Measurements from ENCODE around the gene CEND1. TPM values are rescaled to one million over a fixed set of nuclear protein-coding genes. Genes with fewer than 3 reads are reported as not detected.

Gene CEND1
- total and polyA plus RNA-seq, 2 of the 13 experiments (the other 11 are each of a cell fraction or from before 2014, with no cell fraction given): not detected

DNA sequence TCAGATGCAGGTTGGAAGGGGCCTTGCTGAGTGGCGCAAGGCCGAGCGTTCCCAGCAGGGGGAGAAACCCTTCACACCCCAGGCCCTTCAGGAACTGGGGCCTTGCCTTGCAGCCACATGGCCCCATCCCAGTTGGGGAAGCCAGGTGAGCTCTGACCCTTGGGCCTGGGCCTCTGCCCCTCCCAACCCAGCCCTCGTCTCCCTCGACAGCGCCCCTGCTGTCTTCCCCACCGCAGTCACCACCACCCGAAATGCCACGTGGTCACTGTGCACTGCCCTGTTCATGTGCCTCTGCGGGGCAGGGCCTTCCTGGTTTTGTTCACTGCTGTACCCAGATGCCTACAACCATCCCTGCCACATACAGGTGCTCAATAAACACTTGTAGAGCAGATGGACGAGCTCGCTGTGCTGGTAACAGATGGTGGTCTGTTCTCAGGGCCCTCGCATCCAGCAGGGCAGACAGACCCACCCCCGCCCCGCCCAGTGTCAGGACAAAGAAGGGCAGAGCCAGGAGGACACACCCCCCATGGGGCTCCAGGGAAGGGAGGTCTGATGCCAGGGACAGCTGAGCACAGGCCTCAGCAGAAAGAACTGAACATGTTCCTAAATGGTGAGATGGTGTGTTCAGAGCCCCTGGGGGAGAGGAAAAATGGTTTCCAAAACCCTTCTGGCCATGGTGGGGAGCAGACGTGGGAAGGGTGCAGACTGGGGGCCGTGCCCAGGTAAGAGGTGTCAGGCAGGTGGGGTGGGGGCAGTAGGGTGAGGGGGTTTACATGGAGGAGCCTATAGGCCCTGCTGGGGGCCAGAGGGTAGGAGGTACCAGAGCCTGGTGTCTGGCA is 48.8 kb upstream of the CEND1 start (continued):
- TF ChIP-seq, protein P1, sequence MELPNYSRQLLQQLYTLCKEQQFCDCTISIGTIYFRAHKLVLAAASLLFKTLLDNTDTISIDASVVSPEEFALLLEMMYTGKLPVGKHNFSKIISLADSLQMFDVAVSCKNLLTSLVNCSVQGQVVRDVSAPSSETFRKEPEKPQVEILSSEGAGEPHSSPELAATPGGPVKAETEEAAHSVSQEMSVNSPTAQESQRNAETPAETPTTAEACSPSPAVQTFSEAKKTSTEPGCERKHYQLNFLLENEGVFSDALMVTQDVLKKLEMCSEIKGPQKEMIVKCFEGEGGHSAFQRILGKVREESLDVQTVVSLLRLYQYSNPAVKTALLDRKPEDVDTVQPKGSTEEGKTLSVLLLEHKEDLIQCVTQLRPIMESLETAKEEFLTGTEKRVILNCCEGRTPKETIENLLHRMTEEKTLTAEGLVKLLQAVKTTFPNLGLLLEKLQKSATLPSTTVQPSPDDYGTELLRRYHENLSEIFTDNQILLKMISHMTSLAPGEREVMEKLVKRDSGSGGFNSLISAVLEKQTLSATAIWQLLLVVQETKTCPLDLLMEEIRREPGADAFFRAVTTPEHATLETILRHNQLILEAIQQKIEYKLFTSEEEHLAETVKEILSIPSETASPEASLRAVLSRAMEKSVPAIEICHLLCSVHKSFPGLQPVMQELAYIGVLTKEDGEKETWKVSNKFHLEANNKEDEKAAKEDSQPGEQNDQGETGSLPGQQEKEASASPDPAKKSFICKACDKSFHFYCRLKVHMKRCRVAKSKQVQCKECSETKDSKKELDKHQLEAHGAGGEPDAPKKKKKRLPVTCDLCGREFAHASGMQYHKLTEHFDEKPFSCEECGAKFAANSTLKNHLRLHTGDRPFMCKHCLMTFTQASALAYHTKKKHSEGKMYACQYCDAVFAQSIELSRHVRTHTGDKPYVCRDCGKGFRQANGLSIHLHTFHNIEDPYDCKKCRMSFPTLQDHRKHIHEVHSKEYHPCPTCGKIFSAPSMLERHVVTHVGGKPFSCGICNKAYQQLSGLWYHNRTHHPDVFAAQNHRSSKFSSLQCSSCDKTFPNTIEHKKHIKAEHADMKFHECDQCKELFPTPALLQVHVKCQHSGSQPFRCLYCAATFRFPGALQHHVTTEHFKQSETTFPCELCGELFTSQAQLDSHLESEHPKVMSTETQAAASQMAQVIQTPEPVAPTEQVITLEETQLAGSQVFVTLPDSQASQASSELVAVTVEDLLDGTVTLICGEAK (IDR thresholded peaks at IDR 0.05): no peak
- TF ChIP-seq, protein P1 (CRISPR knock-in tag; IDR thresholded peaks at IDR 0.05): peak; percentile 66; the same call in 1 of the 2 replicates
- TF ChIP-seq TGIF2 (CRISPR knock-in tag; IDR thresholded peaks at IDR 0.05) (peak; percentile 84; the same call in 1 of the 2 replicates), ZNF724P (CRISPR knock-in tag; IDR thresholded peaks at IDR 0.05; ENCODE audit: borderline replicate concordance) (no peak), ZNF570 (CRISPR knock-in tag; IDR thresholded peaks at IDR 0.05; ENCODE audit: borderline replicate concordance) (0 out of 2 replicates have a peak, but pooled peaks have one; percentile 56), RAD21 (CRISPR knock-in tag; IDR thresholded peaks at IDR 0.05) (peak; percentile 75), KMT2B (CRISPR knock-in tag; IDR thresholded peaks at IDR 0.05) (0 out of 2 replicates have a peak, but pooled peaks have one; percentile 62), MED8 (CRISPR knock-in tag; IDR thresholded peaks at IDR 0.05; ENCODE audit: insufficient replicate concordance) (no peak), ZNF451 (CRISPR knock-in tag; IDR thresholded peaks at IDR 0.05) (0 out of 2 replicates have a peak, but pooled peaks have one; percentile 35)
- TF ChIP-seq, protein P2, sequence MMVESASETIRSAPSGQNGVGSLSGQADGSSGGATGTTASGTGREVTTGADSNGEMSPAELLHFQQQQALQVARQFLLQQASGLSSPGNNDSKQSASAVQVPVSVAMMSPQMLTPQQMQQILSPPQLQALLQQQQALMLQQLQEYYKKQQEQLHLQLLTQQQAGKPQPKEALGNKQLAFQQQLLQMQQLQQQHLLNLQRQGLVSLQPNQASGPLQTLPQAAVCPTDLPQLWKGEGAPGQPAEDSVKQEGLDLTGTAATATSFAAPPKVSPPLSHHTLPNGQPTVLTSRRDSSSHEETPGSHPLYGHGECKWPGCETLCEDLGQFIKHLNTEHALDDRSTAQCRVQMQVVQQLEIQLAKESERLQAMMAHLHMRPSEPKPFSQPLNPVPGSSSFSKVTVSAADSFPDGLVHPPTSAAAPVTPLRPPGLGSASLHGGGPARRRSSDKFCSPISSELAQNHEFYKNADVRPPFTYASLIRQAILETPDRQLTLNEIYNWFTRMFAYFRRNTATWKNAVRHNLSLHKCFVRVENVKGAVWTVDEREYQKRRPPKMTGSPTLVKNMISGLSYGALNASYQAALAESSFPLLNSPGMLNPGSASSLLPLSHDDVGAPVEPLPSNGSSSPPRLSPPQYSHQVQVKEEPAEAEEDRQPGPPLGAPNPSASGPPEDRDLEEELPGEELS (CRISPR knock-in tag; IDR thresholded peaks at IDR 0.05): no peak
- TF ChIP-seq, protein P3, sequence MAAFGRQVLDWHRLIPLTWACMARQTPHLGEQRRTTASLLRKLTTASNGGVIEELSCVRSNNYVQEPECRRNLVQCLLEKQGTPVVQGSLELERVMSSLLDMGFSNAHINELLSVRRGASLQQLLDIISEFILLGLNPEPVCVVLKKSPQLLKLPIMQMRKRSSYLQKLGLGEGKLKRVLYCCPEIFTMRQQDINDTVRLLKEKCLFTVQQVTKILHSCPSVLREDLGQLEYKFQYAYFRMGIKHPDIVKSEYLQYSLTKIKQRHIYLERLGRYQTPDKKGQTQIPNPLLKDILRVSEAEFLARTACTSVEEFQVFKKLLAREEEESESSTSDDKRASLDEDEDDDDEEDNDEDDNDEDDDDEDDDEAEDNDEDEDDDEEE (CRISPR knock-in tag; IDR thresholded peaks at IDR 0.05): no peak

Data from HepG2 (cell line).